ENCODE results near the gene EVX1.

The EVX1 gene

DNA sequence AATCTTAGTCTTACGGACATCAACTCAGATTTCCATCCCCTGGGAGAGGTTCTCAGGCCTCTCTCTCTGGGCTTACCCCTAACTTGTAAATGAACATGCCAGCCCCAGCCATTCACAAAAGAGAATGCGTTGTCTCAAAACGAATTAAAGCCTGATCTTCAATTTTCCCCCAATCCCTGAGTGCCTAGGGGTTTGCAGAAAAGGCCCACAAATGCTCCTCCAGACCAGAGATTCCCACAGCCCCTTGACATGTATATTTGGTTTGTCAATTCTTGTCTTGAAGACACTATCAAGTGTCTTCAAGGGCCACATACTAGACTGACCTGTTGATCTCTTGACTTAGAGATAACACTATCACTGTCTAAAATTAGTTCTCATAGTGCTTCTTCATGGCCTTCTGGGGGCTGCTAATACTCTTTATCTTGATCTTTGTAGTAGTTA is 30.8 kb upstream of the EVX1 start:
- no peak overlapping the region for H3K4me3 ChIP-seq (ENCODE audit: low read depth, low read length)
- no peak for DNase-seq (ENCODE audit: low read depth, low spot score)
- in situ Hi-C loops (cut with HindIII; ENCODE audit: low sequenced_read_pairs) = no loop called here
- no peak for TF ChIP-seq CTCF (IDR thresholded peaks at IDR 0.05; ENCODE audit: low read depth, low read length)

DNA sequence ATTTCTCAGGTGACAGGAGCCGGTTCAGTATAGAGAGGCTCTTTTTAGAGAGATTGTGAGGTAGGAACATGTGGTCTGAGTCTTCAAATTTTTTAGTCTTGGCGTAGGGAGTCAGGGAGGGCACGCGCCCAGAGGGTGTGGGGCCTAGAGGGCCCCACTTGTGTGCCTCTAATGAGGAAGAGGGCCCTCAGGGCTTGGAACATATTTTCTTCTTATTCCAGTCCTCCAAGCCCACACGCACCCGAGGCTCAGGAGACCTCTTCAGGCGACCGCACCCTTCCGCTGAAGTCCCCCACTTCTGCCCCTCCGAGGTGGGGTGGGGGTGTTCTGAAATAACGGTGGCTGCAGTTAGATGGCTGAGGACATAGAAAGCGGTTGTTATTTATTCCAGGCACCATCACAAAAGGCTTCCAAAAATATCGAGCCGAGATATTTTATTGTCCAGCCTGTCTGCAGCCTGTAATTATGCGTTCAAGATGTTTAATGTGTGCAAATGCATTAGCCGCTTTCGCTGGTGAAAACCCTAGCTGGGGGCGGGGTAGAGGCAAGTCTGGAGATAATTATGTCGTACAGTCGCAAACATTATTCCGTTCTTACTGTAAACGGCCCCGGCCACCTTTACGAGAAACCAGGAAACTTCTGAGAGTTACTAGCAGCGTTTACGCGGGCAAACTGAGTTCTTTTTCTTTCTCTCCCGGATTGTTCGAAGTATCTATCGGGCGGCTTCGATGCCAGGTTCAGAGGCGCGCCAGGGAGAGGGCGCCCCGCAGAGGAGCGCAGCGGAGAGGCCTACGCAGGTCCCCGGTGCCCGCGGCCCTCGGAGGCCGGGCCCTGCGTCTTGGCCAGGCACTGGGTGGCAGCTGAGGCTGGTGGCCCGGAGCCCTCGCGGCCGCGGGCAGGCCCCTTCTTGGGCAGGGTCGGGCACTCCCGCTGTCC is 29.8 kb upstream of the EVX1 start:
- DNase-seq (ENCODE audit: low read depth, low spot score) = no peak
- no peak overlapping the region for H3K4me3 ChIP-seq (ENCODE audit: low read depth, low read length)
- in situ Hi-C loops (cut with HindIII; ENCODE audit: low sequenced_read_pairs) = no loop called here
- TF ChIP-seq CTCF (IDR thresholded peaks at IDR 0.05; ENCODE audit: low read depth, low read length) = no peak

DNA sequence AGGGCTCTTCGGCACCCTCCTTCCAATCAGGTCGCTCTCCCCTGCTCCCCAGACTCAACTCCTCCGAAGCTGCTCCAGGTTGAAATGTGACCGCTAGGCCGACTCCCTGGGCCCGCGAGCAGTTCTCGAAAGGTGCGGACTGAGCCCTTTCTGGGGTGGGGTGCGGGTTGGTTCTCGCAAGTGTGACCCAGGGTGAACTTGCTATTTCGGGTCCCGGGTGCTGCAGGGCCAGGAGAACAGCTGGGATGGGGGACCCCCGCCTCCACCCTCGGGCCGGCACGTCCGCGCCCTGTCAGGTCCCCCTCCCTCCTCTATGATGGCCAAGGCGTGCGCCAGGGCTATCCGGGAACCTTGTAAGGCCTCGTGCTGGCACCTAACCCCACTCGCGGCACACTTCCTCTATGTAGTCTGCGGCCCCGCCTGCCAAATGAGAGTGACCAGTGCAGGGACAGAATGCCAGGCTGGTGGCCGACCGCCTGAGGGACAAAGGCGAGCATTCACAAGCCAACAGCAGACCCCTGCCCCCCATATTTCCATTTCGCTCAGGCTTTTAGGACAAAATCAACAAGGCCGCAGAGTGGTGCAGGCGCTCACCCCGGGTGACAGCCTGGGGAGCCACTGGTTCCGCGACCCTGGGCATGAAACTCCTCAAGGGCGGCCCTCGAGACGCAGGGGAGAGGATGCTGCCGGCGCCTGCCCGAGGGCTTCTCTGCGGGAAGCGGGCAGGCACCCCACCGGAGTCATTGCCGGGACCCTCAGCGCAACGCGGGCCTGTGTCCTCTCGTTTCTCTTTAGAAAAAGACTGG is 29.0 kb upstream of the EVX1 start:
- H3K4me3 ChIP-seq (ENCODE audit: low read depth, low read length) = no peak overlapping the region
- TF ChIP-seq CTCF (IDR thresholded peaks at IDR 0.05; ENCODE audit: low read depth, low read length) = no peak
- DNase-seq (ENCODE audit: low read depth, low spot score) = no peak
- in situ Hi-C loops (cut with HindIII; ENCODE audit: low sequenced_read_pairs) = no loop called here

GRCh38 chr7:27214239-27214950 is 28.2 kb upstream of the EVX1 start:
- no peak overlapping the region for H3K4me3 ChIP-seq (ENCODE audit: low read depth, low read length)
- DNase-seq (ENCODE audit: low read depth, low spot score) = no peak
- TF ChIP-seq CTCF (IDR thresholded peaks at IDR 0.05; ENCODE audit: low read depth, low read length) = no peak
- in situ Hi-C loops (cut with HindIII; ENCODE audit: low sequenced_read_pairs) = no loop called here

GRCh38 chr7:27215356-27215755 is 27.2 kb upstream of the EVX1 start:
- TF ChIP-seq CTCF (IDR thresholded peaks at IDR 0.05; ENCODE audit: low read depth, low read length) = no peak
- H3K4me3 ChIP-seq (ENCODE audit: low read depth, low read length) = no peak overlapping the region
- in situ Hi-C loops (cut with HindIII; ENCODE audit: low sequenced_read_pairs) = no loop called here
- no peak for DNase-seq (ENCODE audit: low read depth, low spot score)

DNA sequence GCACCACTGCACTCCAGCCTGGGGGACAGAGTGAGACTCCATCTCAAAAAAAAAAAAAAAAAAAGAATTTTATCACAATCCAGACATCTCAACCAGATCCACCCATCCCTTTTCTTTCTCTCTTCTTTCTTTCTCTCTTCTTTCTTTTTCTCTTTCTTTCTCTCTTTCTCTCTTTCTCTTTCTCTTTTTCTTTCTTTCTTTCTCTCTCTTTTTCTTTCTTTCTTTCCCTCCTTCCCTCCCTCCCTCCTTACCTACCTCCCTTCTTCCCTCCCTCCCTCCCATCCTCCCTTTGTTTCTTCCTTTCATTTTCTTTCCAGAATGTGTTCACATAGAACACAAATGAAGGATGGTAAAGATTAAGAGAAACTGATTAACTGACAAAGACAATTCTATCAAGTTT is 24.7 kb upstream of the EVX1 start:
- no peak for TF ChIP-seq CTCF (IDR thresholded peaks at IDR 0.05; ENCODE audit: low read depth, low read length)
- no peak for DNase-seq (ENCODE audit: low read depth, low spot score)
- H3K4me3 ChIP-seq (ENCODE audit: low read depth, low read length) = no peak overlapping the region

More for the DNA sequence above, 24.7 kb upstream of the EVX1 start:
- in situ Hi-C loops (cut with HindIII; ENCODE audit: low sequenced_read_pairs) = no loop called here

All from astrocyte of the spinal cord (primary cell).